Stimulated activated effector memory CD8-positive, alpha-beta T cell treated with anti-CD3 and anti-CD28 coated beads, Interleukin-12 subunit alpha, Interleukin-12 subunit beta, amount 100 ng/mL, for 72 hours (primary cell): ENCODE data around the gene NXPH4.
A peak's percentile ranks its signal among the peaks of the same experiment; 100 is the strongest.

Experiments
- ATAC-seq: fragments of 150-1000 bp; cut with Tn5 transposase; 2 replicates; pipeline ENCODE4 v1.10.0; 2021
- DNase-seq, 2 donors: peaks; one replicate each; pipeline ENCODE4 v3.0.0; 2021 to 2022; ENCODE audit warnings: low spot score in 2 of 2
- H3K27ac Mint-ChIP-seq: one replicate; pipeline ENCODE4 v1.8.0; 2022; ENCODE audit warnings: mild to moderate bottlenecking, mixed read lengths
- H3K36me3 Mint-ChIP-seq: one replicate; pipeline ENCODE4 v1.8.0; 2022; ENCODE audit warnings: mild to moderate bottlenecking, mixed read lengths
- H3K4me1 Mint-ChIP-seq: one replicate; pipeline ENCODE4 v1.8.0; 2022; ENCODE audit warnings: mixed read lengths
- H3K4me3 Mint-ChIP-seq: one replicate; pipeline ENCODE4 v1.8.0; 2022; ENCODE audit warnings: mild to moderate bottlenecking, mixed read lengths
- H3K9me3 Mint-ChIP-seq: one replicate; pipeline ENCODE4 v1.8.0; 2022; ENCODE audit warnings: mixed read lengths

Gene NXPH4

GRCh38 chr12:57270966-57271470 lies 54.4 kb downstream of the NXPH4 start:
- DNase-seq (no peak), ATAC-seq (no peak)
- peaks cover 16% of the 10 kb centered on the region for H3K4me1 Mint-ChIP-seq
- no peak overlapping the region for H3K27ac Mint-ChIP-seq
- H3K36me3 Mint-ChIP-seq = peaks cover 89% of the 10 kb centered on the region
- H3K4me3 Mint-ChIP-seq = no peak overlapping the region
- H3K9me3 Mint-ChIP-seq = no peaks in the 10 kb centered on the region

- Mint-ChIP-seq H3K4me1 (peaks cover 16% of the 10 kb centered on the region), H3K9me3 (no peaks in the 10 kb centered on the region), H3K4me3 (no peak overlapping the region), H3K36me3 (peaks cover 89% of the 10 kb centered on the region), H3K27ac (peak overlapping the region; percentile 39)
- DNase-seq = no peak
- no peak for ATAC-seq
Measured at GRCh38 chr12:57272337-57273151, 56.0 kb downstream of the NXPH4 start.

DNA sequence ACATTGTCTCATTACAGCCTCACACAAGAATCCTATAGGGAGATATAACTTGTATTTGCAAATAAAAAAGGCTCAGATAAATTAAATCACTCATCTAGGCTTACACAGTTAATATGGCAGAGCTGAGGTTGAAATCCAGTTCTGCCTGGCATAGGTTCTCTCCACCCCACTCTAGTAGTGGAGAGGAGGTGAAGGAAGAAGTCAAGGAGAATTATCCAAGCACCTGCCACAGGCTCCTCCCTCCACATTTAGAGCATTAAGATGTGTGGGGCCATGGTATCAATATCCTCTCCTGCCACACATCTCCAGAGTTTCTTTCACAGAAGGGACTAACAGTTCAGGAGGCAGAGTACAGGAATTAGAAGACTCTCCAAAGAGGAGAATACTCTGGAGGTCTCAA lies 56.9 kb downstream of the NXPH4 start:
- peaks cover 10% of the 10 kb centered on the region for H3K4me1 Mint-ChIP-seq
- peak overlapping the region; percentile 39 for H3K27ac Mint-ChIP-seq
- ATAC-seq (no peak), DNase-seq (no peak)
- peaks cover 89% of the 10 kb centered on the region for H3K36me3 Mint-ChIP-seq
- H3K9me3 Mint-ChIP-seq = no peaks in the 10 kb centered on the region
- H3K4me3 Mint-ChIP-seq = no peak overlapping the region
